NT2/D1 (cell line): ENCODE data around the gene TTC38.

ENCODE experiments used
- DNase-seq: peaks from one replicate; pipeline ENCODE4 v3.0.0-alpha.2; 2011; ENCODE audit warnings: low read depth, low spot score
- H3K27me3 ChIP-seq: 2 replicates; pipeline ENCODE4 v1.6.0; 2011; ENCODE audit warnings: mild to moderate bottlenecking; ENCODE audit not compliant: insufficient read length, insufficient read depth
- H3K36me3 ChIP-seq: 2 replicates; pipeline ENCODE4 v1.6.1; 2011; ENCODE audit warnings: mild to moderate bottlenecking, low read length, mixed read lengths; ENCODE audit not compliant: insufficient read depth, insufficient read length
- H3K4me1 ChIP-seq: 2 replicates; pipeline ENCODE4 v1.5.1; 2011; ENCODE audit not compliant: insufficient read depth, insufficient read length
- H3K4me3 ChIP-seq: 2 replicates; pipeline ENCODE4 v1.5.1; 2011; ENCODE audit warnings: low read depth; ENCODE audit not compliant: insufficient read length
- H3K9ac ChIP-seq: 2 replicates; pipeline ENCODE4 v1.6.0; 2011; ENCODE audit warnings: low read depth; ENCODE audit not compliant: insufficient read length
- H3K9me3 ChIP-seq: 2 replicates; pipeline ENCODE4 v1.5.1; 2011; ENCODE audit warnings: mild to moderate bottlenecking, low read length; ENCODE audit not compliant: insufficient read depth
- SUZ12 ChIP-seq: IDR thresholded peaks from 2 replicates; pipeline ENCODE4 v1.6.1; 2011; ENCODE audit not compliant: insufficient read length, insufficient read depth; ENCODE audit errors: extremely low read depth
- YY1 ChIP-seq: IDR thresholded peaks from 2 replicates; pipeline ENCODE4 v1.6.1; 2011; ENCODE audit not compliant: insufficient read length, insufficient read depth
- ZNF274 ChIP-seq: IDR thresholded peaks from 2 replicates; pipeline ENCODE4 v1.6.1; 2011; ENCODE audit warnings: mild to moderate bottlenecking, low read depth, low read length

Gene TTC38

GRCh38 chr22:46280999-46281623, 13.3 kb downstream of the TTC38 start:
- Histone ChIP-seq H3K9me3 (no peaks in the 10 kb centered on the region), H3K9ac (no peak overlapping the region), H3K27me3 (no peaks in the 10 kb centered on the region), H3K36me3 (peaks cover 73% of the 10 kb centered on the region), H3K4me1 (no peaks in the 10 kb centered on the region), H3K4me3 (no peak overlapping the region)
- DNase-seq = no peak
- TF ChIP-seq SUZ12 = no peak
- TF ChIP-seq YY1 = no peak
- no peak for TF ChIP-seq ZNF274

- H3K4me3 ChIP-seq = no peak overlapping the region
- DNase-seq = no peak
- no peaks in the 10 kb centered on the region for H3K9me3 ChIP-seq
- H3K9ac ChIP-seq = no peak overlapping the region
- no peaks in the 10 kb centered on the region for H3K27me3 ChIP-seq
- H3K36me3 ChIP-seq = peaks cover 75% of the 10 kb centered on the region
- H3K4me1 ChIP-seq = no peaks in the 10 kb centered on the region
- TF ChIP-seq ZNF274 (no peak), SUZ12 (no peak), YY1 (no peak)
These were observed 14.3 kb downstream of the TTC38 start for GRCh38 chr22:46281866-46282678.

DNA sequence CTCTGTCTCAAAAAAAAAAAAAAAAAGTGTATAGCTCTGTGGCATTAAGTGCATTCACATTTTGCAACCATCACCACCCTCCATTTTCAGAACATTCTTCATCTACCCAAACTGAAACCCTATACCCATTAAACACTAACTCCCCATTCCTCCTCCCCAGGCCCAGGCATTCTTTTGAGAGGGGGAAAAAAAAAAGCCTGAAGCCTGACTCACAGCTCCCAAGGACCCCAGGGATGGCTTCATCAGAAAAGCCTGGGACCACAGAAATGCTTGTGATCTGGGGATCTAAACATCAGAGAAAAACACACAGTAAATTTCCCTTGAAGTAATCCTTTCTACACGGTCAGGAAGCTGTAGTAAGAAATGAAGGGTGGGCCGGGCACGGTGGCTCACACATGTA, 18.2 kb downstream of the TTC38 start:
- Histone ChIP-seq H3K9me3 (no peaks in the 10 kb centered on the region), H3K4me1 (peaks cover 2% of the 10 kb centered on the region)
- TF ChIP-seq SUZ12 = no peak

GRCh38 chr22:46286941-46287872, 19.4 kb downstream of the TTC38 start:
- Histone ChIP-seq H3K4me1 (peaks cover 2% of the 10 kb centered on the region), H3K27me3 (no peaks in the 10 kb centered on the region), H3K4me3 (no peak overlapping the region), H3K9me3 (no peaks in the 10 kb centered on the region), H3K9ac (no peak overlapping the region), H3K36me3 (peaks cover 46% of the 10 kb centered on the region)
- no peak for TF ChIP-seq YY1
- no peak for TF ChIP-seq SUZ12
- no peak for TF ChIP-seq ZNF274
- DNase-seq = no peak

More for the DNA sequence above, 18.2 kb downstream of the TTC38 start:
- Histone ChIP-seq H3K36me3 (peaks cover 53% of the 10 kb centered on the region), H3K27me3 (no peaks in the 10 kb centered on the region), H3K9ac (no peak overlapping the region), H3K4me3 (no peak overlapping the region)
- DNase-seq = no peak

GRCh38 chr22:46287873-46288751, 20.3 kb downstream of the TTC38 start:
- TF ChIP-seq SUZ12 = no peak
- TF ChIP-seq ZNF274 = no peak
- TF ChIP-seq YY1 = no peak
- Histone ChIP-seq H3K9me3 (no peaks in the 10 kb centered on the region), H3K36me3 (peaks cover 49% of the 10 kb centered on the region), H3K9ac (no peak overlapping the region), H3K27me3 (no peaks in the 10 kb centered on the region), H3K4me1 (peaks cover 4% of the 10 kb centered on the region), H3K4me3 (no peak overlapping the region)
- DNase-seq = no peak

- Histone ChIP-seq H3K27me3 (no peaks in the 10 kb centered on the region), H3K4me1 (peaks cover 4% of the 10 kb centered on the region), H3K9me3 (no peaks in the 10 kb centered on the region), H3K4me3 (no peak overlapping the region), H3K36me3 (peaks cover 46% of the 10 kb centered on the region), H3K9ac (no peak overlapping the region)
- DNase-seq = no peak
- TF ChIP-seq SUZ12 (no peak), YY1 (no peak), ZNF274 (no peak)
These were observed 21.0 kb downstream of the TTC38 start for GRCh38 chr22:46288846-46289243.
